GM12864 (cell line): ENCODE measurements around the gene ZNF57.
A peak's percentile ranks its signal among the peaks of the same experiment; 100 is the strongest.
"Not testable (repeated sequence)": the region's sequence is repeated elsewhere in the genome, so short reads cannot be mapped to it uniquely, and the experiment has no call there.

Experiments used
- DNase-seq: peaks from one replicate; pipeline ENCODE4 v3.0.0-alpha.2; 2011; ENCODE audit warnings: low read depth
- H3K4me3 ChIP-seq: 2 replicates; pipeline ENCODE4 v1.5.1; 2011; ENCODE audit warnings: mild to moderate bottlenecking, low read depth, low read length, control low read depth
- TF ChIP-seq, protein P1 (sequence below): IDR thresholded peaks from 2 replicates; pipeline ENCODE4 v1.5.1; 2011; ENCODE audit warnings: low read depth, mild to moderate bottlenecking, moderate library complexity, low read length, control low read depth, inconsistent platforms; ENCODE audit errors: missing control alignments

The ZNF57 gene

DNA sequence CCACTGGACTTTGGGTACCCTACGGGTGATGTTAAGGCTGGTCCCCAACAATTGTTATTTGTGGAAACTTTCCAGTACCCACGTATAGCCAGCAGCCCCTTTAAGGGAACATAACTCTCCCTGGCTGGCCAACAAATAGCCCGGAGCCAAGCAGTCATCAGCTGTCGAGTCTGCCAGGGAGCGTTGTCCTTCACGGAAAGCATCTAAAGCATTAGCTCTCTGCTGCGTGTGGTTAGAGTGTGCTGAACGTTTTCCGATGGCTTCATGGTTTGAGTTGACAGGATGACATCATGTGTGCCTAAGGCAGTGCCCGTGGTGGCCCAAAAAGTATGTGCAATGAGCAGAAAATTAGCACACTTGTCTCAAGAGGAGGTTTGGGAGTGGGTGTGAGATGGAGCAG lies 36.9 kb upstream of the ZNF57 start:
- TF ChIP-seq, protein P1, sequence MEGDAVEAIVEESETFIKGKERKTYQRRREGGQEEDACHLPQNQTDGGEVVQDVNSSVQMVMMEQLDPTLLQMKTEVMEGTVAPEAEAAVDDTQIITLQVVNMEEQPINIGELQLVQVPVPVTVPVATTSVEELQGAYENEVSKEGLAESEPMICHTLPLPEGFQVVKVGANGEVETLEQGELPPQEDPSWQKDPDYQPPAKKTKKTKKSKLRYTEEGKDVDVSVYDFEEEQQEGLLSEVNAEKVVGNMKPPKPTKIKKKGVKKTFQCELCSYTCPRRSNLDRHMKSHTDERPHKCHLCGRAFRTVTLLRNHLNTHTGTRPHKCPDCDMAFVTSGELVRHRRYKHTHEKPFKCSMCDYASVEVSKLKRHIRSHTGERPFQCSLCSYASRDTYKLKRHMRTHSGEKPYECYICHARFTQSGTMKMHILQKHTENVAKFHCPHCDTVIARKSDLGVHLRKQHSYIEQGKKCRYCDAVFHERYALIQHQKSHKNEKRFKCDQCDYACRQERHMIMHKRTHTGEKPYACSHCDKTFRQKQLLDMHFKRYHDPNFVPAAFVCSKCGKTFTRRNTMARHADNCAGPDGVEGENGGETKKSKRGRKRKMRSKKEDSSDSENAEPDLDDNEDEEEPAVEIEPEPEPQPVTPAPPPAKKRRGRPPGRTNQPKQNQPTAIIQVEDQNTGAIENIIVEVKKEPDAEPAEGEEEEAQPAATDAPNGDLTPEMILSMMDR, result no peak
- H3K4me3 ChIP-seq, result no peak overlapping the region
- no peak for DNase-seq

DNA sequence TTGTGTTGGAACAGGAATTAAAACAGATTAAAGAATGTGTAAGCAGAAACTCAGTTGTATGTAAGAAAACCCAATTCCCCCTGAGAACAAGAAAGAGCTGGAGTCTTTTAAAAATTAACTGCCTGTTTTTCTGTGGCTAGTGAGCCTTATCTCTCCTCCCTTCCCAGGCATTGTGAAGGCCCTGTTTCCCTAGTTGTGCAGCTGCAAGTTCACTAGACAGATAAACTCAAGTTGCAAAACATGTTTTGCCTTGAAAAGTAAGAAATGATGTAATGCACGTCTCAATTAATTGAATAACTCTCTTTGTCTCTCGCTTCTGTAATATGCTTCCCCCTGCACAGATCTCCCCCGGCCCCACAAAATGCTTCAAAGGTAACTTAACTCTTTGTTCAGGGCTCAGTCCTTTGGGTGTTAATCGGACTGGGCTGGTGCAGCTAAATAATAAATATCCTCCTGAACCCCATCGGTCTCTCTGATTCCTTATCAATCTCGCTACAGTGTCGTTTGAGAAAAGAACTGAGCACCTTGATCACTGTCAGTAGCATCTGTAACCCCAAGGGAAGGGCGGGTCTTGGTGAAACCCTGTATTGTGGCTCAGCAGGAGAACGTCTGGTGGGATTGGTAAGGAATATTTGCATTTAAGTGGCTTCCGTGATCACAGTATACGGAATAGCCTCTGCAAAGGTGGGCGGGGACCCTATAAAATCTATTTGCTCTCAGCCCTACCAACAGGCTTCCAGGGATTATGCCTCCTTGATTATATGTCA lies 35.2 kb upstream of the ZNF57 start:
- no peak overlapping the region for H3K4me3 ChIP-seq
- TF ChIP-seq, protein P1, result no peak
- DNase-seq, result no peak

DNA sequence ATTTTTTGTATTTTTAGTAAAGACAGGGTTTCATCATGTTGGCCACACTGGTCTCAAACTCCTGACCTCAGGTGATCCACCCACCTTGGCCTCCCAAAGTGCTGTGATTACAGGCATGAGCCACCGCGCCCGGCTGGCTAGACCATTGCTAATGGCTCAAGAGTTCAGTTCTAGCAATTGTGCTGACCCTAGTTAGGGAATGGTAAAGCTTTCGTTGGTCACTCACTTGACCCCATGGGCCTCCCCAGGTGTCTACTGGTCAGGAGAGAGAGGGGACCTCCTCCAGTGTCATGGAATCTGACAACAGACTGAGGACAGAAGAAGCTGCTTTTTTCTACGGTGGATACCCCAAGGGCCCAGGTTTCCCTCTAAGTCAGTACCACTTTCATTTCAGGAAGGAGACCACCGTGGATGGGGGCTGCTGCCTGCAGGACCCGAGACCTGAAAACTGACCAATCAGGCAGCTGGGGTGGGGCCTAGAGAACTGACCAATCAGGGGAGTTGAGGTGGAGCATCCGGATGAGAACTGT lies 34.2 kb upstream of the ZNF57 start:
- TF ChIP-seq, protein P1, result no peak
- no peak for DNase-seq
- no peak overlapping the region for H3K4me3 ChIP-seq

DNA sequence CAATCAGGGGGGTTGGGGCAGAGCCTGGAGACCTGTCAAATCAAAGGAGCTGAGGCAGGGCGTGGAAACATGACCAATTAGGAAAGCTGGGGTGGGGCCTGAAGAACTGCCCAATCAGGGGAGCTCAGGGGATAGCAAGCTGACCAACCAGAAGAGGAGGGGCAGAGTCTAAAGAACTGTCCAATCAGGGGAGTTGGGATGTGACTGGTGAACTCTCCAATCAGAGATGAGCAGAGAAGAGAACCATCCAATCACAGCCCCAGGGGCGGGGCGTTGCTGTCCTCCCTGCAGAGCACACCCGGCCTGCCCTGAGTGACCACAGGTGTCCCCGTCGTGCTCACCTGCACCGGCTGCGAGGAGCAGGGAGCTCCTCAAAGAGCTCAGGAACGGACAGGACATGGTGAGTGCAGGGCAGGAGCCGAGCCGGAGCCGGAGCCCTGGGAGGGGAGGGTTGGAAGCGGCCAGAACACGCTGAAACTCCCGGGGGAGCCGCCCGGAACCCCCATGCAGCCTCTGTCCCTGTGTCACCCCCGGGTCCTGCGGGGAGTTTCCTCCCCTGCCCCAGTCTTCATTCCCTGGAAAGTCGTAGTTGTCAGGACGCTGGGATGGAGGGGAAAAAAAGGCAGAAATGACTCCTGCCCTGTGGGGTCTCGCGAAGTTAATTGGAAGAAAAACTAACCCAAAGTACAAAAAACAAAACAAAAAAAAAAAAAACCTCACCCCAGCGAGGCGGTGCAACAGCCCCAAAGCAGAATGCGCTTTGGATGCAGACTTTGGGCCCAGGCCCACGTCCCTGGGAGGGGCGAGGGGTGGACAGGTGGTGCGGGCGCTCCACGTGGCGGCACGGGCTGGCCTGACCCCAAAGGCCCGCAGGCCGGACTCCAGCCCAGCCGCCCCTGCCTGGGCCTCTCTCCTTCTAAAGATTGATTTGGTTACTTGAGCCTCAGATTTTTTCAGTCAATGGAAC lies 33.4 kb upstream of the ZNF57 start, which contains the start of gene ZNF556:
ZNF556 (plus strand) TSS at position 311 of the 967 bp plus-strand sequence; CDS start at position 398, 87 bp downstream.
- TF ChIP-seq, protein P1, result no peak
- DNase-seq, result no peak
- H3K4me3 ChIP-seq, result no peak within 1 kb of the TSS

DNA sequence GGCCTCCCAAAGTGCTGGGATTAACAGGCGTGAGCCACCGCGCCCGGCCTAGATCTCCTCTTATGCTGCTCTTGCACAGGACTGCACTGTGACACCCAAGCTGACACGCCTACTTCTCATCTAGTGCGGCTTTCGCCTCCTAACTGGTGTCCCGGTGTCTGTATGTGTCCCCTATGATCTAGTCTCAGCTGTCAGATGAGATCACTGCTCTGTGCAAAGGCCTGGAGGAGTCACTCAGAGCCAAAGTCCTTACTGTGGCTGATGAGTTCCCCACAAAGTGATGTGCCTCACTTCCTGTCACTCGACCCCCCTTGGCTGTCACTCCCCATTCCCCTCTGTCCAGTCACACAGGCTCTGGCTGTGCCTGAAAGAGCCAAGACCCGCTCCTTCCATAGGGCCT lies 31.1 kb upstream of the ZNF57 start:
- no peak overlapping the region for H3K4me3 ChIP-seq
- DNase-seq, result no peak
- TF ChIP-seq, protein P1, result no peak

DNA sequence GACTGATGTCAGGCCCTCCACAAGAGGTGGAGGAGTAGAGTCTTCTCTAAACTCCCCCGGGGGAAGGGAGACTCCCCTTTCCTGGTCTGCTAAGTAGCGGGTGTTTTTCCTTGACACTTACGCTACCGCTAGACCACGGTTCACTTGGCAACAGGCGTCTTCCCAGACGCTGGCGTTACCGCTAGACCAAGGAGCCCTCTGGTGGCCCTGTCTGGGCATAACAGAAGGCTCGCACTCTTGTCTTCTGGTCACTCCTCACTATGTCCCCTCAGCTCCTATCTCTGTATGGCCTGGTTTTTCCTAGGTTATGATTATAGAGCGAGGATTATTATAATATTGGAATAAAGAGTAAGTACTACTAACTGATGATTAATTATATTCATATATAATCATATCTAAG lies 28.6 kb upstream of the ZNF57 start:
- DNase-seq, H3K4me3 ChIP-seq: not testable (repeated sequence)
- TF ChIP-seq, protein P1, result peak; percentile 9
